ENCODE data around the gene TSSK2.

DNA sequence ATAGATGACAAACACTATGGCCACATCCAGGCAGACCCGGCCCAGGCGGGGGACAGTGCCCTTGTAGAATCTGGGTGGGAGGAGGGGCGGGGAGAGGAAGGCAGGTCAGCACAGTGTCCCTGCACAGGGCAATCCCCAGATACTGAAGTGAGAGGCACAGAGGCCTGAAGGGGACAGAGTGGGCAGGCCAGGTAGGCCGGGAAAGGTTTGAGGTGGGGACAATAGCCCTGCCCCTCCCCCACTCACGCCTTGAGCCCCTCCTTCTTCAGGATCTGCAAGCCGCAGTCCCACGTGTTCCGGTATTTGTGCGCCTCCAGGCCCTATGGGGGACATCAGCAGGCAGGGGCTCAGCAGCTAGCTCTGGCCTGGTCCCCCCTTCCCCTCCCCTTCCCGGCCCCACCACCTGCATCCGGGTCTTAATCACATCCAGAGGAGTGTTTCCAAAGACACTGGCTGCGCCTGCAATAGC lies 45.1 kb downstream of the TSSK2 start:
- TF ChIP-seq POLR2AphosphoS5 (IDR thresholded peaks at IDR 0.05; ENCODE audit: borderline replicate concordance, low read depth, low read length) = no peak
- no peak for TF ChIP-seq EZH2 (IDR thresholded peaks at IDR 0.05)
